ENCODE measurements around the gene GRIK2. TPM values are rescaled to one million over a fixed set of nuclear protein-coding genes. Genes with fewer than 3 reads are reported as not detected.

GRIK2 gene
- total and polyA plus RNA-seq, 7 donors, result 0.03 to 2.9 (median 0.53) TPM; not detected in 1

GRCh38 chr6:101689695-101690094 is 296.2 kb downstream of the GRIK2 start:
- no peaks in the 10 kb centered on the region for H3K36me3 ChIP-seq (ENCODE audit: insufficient read depth in 1 of 2, low read depth in 1 of 2)
- intact Hi-C loops (cut with DNase I), result no loop called here
- TF ChIP-seq CTCF (IDR thresholded peaks at IDR 0.05), result no peak
- no peak overlapping the region for H3K4me3 ChIP-seq
- ATAC-seq (no peak), DNase-seq (no peak)
- no peaks in the 10 kb centered on the region for H3K9me3 ChIP-seq
- 80 to 94% (median 86%) methylated on average over 2 of the region's 2 CpGs for WGBS, 3 donors
- no peaks in the 10 kb centered on the region for H3K4me1 ChIP-seq
- H3K27ac ChIP-seq, result no peak overlapping the region
- H3K27me3 ChIP-seq (ENCODE audit: insufficient read depth in 3 of 3, low read length in 2 of 3), result no peaks in the 10 kb centered on the region

GRCh38 chr6:101700655-101701054 is 307.1 kb downstream of the GRIK2 start:
- no peaks in the 10 kb centered on the region for H3K27me3 ChIP-seq (ENCODE audit: insufficient read depth in 3 of 3, low read length in 2 of 3)
- intact Hi-C loops (cut with DNase I), result no loop called here
- H3K4me3 ChIP-seq, result no peak overlapping the region
- H3K4me1 ChIP-seq, result no peaks in the 10 kb centered on the region
- ATAC-seq, result no peak
- DNase-seq, result no peak
- H3K36me3 ChIP-seq (ENCODE audit: insufficient read depth in 1 of 2, low read depth in 1 of 2), result no peaks in the 10 kb centered on the region
- no peak overlapping the region for H3K27ac ChIP-seq
- 34 to 40% (median 39%) methylated on average over 3 of the region's 3 CpGs for WGBS, 3 donors
- no peak for TF ChIP-seq CTCF (IDR thresholded peaks at IDR 0.05)
- no peaks in the 10 kb centered on the region for H3K9me3 ChIP-seq

GRCh38 chr6:101703311-101703710 is 309.8 kb downstream of the GRIK2 start:
- WGBS, 3 donors, result 75 to 83% (median 80%) methylated on average over 2 of the region's 2 CpGs
- no peaks in the 10 kb centered on the region for H3K9me3 ChIP-seq
- intact Hi-C loops (cut with DNase I), result no loop called here

DNA sequence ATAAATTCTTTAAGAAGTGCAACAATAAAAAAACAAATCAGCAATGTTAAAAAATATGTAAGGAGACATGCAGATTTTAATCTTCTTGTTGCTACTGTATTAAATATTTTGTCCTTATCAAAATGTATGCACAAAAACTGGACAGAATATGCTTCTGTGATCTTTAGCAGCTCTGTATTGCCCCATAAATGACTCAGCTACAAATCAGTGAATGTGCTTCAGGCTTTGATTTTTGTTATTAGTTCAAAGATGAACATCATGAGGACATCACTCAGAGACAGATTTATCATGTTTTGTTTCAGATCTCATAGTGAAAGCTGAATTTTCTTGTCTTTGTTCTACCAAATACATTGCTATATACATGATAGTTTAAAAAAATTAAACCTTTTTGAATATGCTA is 312.4 kb downstream of the GRIK2 start:
- DNase-seq (no peak), ATAC-seq (no peak)
- H3K27me3 ChIP-seq (ENCODE audit: insufficient read depth in 3 of 3, low read length in 2 of 3), result no peaks in the 10 kb centered on the region
- H3K4me1 ChIP-seq, result no peaks in the 10 kb centered on the region
- H3K36me3 ChIP-seq (ENCODE audit: insufficient read depth in 1 of 2, low read depth in 1 of 2), result no peaks in the 10 kb centered on the region
- no peak overlapping the region for H3K27ac ChIP-seq
- intact Hi-C loops (cut with DNase I), result no loop called here
- TF ChIP-seq CTCF (IDR thresholded peaks at IDR 0.05), result no peak
- no peak overlapping the region for H3K4me3 ChIP-seq
- H3K9me3 ChIP-seq, result no peaks in the 10 kb centered on the region

More at GRCh38 chr6:101703311-101703710, 309.8 kb downstream of the GRIK2 start:
- Histone ChIP-seq H3K4me3 (no peak overlapping the region), H3K4me1 (no peaks in the 10 kb centered on the region), H3K36me3 (ENCODE audit: insufficient read depth in 1 of 2, low read depth in 1 of 2) (no peaks in the 10 kb centered on the region), H3K27me3 (ENCODE audit: insufficient read depth in 3 of 3, low read length in 2 of 3) (no peaks in the 10 kb centered on the region), H3K27ac (no peak overlapping the region)
- DNase-seq (no peak), ATAC-seq (no peak)
- TF ChIP-seq CTCF (IDR thresholded peaks at IDR 0.05), result no peak

GRCh38 chr6:101706576-101706975 is 313.1 kb downstream of the GRIK2 start:
- 53 to 70% (median 65%) methylated on average over 1 of the region's 1 CpG for WGBS, 3 donors
- TF ChIP-seq CTCF (IDR thresholded peaks at IDR 0.05), result no peak
- ATAC-seq, result no peak
- no peaks in the 10 kb centered on the region for H3K36me3 ChIP-seq (ENCODE audit: insufficient read depth in 1 of 2, low read depth in 1 of 2)
- H3K4me1 ChIP-seq, result no peaks in the 10 kb centered on the region
- intact Hi-C loops (cut with DNase I), result no loop called here
- H3K27ac ChIP-seq, result no peak overlapping the region
- DNase-seq, result no peak
- H3K9me3 ChIP-seq, result no peaks in the 10 kb centered on the region
- H3K27me3 ChIP-seq (ENCODE audit: insufficient read depth in 3 of 3, low read length in 2 of 3), result no peaks in the 10 kb centered on the region
- H3K4me3 ChIP-seq, result no peak overlapping the region

Data from psoas muscle (tissue), 8 donors.